ENCODE results near the gene GYS1.
A peak's percentile ranks its signal among the peaks of the same experiment; 100 is the strongest.

GYS1 gene

DNA sequence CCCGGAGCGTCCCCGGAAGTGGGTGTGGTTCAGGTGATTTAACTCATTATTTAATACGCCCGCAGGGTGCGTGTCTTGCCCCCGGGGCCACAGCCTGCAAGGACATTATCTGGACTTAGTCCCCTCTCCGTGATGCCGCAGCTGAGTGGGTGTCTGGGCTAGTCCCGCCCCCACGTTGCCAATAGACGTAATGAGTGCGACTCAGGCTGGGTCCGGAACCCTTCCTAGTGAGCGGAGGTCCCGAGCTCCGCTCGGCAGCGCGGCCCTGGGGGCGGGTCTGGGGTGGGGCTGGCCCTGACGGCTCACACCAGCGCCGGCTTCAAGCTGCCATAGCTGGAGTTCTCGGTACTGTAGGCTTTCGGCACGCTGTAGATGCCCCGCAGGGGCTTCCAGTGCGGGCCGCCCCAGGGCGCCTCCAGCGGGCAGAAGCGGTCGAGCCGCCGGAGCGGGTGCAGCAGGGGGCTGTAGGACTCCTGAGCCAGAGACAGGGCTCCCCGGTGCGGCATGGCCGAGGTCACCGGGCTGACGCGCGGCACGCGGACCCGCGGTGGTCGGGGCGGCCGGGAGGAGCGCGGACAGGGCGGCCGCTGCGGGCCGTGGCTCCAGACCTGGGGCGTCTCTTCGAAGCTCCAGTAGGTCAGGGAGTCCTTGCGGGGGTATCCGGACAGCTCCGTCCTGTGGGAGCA lies 24.7 kb upstream of the GYS1 start:
- peak; percentile 50 to 63 for DNase-seq

DNA sequence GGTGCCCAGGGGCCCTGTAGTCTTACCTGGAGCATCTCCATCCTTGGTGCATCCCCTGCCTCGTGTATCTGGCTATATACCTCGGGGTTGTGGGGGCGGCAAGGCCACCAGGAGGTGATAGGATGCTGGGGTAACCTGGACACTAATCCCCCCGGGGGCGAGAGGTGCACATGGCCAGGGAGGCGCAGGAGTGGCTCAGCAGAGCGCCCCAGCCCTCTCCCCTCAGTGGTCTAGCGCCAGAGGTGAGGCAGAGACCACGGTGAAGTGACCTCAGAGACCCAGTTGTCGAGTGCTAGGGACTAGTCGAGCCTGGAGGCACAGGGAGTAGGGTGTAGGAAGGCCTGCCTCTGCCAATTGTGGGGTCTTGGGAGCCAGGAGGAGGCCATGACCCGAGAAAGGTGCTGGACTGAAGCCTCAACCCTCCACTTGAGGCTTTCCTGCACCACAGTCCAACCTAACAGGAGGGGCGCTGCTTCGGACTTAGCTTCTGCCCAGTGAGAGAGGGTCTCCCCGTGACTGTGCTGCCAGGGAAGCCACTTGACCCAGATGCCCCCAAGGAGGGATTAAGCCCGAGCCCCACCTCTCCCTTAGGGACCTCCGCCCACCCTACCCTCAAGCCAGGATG lies 24.0 kb upstream of the GYS1 start, which contains the start of gene LHB:
Gene LHB, minus strand, starts transcription at position 51 of the 625 bp plus-strand sequence. Its CDS starts 10 bp downstream, at position 41.
- DNase-seq: no peak

DNA sequence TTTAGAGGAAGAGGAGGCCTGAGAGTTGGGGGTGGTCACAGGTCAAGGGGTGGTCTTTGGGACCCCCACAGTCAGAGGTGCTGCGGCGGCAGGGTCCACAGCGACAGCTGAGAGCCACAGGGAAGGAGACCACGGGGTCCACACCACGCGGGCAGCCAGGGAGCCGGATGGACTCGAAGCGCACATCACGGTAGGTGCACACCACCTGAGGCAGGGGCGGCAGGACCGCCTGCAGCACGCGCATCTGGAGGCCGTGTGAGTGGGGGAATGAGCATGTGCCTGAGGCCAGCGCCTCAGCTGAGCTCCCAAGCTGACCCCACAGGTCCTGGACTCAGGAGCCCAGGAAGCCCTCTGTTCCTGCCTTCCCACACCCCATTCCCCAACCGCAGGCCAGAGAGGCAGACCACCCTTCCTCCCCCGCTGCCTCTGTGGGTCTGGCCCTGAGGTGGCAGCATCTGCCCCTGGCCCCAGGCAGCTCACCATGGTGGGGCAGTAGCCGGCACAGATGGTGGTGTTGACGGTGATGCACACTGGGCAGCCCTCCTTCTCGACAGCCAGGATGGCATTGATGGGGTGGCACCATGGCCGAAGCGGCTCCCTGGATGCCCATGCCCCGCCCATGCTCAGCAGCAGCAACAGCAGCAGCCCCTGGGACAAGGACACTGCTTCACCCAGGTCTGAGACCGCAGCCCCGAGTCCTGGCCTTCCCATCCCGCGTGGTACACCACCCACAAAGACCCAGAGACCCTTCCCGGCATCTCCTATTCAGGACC lies 23.1 kb upstream of the GYS1 start:
- DNase-seq: no peak

DNA sequence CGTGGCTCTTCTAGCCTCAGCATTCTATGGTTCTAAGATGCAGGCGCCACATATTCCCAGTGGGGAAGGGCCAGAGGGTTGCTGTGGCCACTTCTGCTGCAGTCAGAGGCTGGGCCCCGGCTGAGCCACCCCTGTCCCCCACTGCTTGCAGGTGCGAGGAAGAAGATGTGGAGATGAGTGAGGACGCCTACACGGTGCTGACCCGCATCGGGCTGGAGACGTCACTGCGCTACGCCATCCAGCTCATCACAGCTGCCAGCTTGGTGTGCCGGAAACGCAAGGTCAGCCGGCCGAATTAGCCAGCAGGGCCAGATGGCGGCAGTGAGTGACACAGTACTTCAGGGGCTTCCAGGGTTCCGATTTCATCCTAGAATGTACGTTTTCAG lies 21.8 kb upstream of the GYS1 start:
- no peak for DNase-seq

DNA sequence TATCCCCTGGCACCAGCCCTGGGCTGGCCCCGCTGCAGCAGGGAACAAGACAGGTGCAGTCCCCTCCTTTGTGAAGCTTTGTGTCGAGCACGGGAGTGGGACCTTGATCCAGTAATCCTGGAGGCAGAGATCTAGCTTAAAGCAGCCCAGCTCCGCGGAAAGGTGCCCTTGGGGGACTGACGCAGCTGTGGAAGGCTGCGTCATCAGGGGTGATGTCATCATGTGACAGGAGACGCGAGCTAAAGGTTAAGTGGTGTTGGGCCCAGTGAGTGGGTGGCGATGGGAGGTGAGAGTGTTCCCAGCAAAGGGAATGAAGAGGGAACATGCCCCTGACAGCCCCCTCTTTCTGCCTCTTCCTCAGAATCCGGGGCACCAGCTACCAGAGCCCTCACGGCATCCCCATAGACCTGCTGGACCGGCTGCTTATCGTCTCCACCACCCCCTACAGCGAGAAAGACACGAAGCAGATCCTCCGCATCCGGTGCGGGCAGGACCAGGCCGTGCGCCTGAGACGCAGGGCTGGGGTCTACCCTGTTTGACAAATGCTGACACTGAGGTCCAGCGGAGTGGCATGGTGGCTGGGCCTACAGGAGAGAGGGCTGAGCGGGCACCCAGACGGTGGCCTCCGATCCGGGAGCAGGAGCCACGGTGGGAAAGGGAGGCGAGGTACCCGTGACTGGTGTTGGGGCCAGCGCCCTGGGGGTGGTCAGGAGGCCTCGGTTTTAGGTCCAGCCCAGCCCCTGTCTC lies 21.2 kb upstream of the GYS1 start:
- no peak for DNase-seq

DNA sequence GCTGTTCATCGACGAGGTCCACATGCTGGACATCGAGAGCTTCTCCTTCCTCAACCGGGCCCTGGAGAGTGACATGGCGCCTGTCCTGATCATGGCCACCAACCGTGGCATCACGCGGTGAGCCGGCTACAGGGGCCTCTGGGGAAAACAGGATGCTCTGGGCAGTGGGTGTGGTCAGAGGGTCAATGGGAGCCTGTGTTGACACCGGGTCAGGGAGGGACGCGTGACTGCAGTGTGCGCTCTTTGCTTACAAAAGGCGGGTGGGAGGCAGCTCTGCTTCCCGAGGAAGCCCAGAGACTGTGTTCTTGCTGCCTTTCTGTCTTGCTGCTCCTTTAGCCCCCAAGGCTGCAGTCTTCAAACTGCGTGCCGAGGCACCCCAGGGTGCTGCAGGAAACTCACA lies 18.1 kb upstream of the GYS1 start:
- DNase-seq: no peak

DNA sequence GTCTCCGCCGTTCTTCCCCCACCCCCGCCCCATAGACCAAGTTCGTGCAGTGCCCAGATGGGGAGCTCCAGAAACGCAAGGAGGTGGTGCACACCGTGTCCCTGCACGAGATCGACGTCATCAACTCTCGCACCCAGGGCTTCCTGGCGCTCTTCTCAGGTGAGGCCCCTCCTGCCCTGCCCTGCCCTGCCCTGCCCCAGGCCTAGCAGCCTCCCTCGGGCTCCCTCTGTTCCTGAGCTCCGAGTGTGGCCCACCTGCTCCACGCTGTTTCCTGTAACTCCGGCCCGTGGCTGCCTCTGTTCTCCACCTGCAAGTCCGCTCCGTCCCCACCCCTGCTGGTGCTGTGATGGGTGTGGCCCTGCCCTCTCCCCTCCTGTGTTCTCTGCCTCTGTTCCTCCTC lies 17.3 kb upstream of the GYS1 start:
- no peak for DNase-seq

DNA sequence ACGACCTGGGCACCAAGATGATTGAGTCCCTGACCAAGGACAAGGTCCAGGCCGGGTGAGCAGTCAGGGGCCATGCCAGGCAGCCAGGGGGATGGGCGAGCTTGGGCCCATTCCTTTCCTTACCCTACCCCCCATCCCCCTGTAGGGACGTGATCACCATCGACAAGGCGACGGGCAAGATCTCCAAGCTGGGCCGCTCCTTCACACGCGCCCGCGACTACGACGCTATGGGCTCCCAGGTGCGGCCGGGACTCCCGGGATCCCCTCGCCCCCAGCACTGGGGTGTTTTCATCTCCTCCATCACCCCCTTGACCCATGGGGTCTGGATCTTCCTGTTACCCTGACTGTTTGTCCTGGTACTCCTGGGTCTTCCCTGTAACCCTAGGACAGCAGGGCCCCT lies 16.7 kb upstream of the GYS1 start:
- no peak for DNase-seq

DNA sequence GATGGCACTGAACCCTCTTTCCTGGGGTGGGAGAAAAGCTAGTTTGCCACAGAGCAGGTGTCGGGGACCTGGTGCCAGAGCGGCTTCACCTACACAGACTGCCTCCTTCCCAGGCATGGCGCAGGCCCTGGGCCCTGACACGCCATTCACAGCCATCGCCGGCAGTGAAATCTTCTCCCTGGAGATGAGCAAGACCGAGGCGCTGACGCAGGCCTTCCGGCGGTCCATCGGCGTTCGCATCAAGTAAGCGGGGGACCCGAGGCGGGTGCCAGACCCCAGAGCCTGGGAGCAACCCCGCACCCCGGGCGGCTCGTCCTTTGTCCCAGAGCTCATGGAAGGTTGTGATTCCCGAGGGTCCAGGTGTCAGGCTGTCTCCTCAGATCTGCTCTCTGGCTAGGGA lies 13.8 kb upstream of the GYS1 start:
- DNase-seq: no peak

DNA sequence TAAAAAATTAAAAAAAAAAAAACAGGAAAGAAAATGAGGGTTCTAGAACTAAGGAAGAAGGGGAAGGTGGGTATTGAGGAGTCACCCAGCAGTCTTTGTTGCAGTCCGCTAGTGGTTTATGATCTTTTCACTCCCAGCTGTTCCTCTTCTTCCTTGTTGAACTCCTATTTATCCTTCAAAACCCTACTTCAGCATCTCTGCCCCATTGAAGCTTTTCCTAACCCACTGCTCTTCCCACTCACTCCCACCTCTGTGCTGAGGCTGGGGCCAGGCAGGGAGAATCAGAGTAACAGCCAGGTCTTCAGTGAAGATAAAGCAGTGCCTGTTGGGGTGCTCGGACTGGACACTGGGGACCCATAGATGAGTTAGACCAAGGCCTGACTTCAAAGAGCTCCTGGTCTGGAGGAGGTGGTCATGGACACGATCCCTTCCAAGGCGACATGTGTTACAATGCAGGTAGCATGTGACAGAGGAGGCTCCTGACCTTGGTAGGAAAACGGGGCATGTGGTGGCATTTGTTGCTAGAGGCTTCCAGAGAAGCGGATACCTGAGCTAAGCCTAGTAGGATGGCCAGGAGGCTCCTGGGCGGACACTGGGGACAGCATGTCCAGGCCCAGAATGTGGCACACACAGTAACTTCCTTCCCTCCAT lies 12.0 kb upstream of the GYS1 start:
- no peak for DNase-seq

DNA sequence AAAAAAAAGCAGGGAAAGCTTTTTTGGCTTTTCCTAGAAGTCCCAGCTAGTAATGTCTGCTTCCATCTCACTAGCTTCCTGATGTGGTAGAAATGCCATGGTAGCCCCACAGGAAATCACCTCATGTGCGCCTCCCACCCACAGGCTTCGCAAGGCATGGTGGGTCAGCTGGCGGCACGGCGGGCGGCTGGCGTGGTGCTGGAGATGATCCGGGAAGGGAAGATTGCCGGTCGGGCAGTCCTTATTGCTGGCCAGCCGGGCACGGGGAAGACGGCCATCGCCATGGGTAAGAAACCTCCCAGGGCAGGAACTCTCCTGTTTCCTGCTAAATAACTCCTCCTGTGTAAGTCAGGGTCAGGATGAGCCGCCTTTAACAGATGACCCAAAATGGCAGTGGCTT lies 11.0 kb upstream of the GYS1 start:
- no peak for DNase-seq

DNA sequence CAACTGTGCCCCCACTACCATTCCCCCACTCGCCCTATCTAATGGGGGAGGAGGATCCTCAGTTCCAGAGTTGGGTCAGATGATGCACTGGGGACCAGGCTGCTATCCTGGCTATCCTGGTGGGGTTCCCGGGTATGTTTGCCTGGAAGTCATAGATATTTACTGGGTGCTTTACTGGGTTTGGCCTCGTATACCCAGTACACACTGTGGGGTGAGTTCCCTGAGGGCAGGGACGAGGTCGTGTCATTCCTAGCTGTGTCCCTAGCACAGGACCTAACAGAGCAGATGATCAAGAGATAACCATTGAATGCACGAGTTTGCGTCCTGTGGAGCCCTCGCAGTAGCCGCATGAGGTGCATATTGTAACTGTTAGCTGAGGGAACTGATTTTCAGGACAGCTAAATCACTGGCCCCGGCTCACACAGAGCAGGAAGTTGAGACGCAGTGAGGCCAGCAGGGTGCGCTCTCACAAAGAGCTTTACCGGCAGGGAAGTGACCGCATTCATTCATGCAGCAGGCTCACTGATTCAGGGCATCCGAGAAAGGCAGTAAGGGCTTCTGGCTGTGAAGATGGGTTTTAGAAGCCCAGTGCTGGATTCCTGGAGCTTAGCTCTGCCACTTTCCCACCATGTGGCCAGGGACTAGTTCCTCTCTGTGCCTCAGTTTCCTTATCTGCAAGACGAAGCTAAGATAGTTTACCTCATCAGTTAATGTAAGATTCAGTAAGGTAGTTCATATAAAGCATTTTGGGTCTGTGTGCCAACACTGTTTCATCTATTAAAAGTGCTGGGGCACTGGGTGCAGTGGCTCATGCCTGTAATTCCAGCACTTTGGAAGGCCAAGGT lies 6.6 kb upstream of the GYS1 start:
- DNase-seq: peak; percentile 59 to 61

DNA sequence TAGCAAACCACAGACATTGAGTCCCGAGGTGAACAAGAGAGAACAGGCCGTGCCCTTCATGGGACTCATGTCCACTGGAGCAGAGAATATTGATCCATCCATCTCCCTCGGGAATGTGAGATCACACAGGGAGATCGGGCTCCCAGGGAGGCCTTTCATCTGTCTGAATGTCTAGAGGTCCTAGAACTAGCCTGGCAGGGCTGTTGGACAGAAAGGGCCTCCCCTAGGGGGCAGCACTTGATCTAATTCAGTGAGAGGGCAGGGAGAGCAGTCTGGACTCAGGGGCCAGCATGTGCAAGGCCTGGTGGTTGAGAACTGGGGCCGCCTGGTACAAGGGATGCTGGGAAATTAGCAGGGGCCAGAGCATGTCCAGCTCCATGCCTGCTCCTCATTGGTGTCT lies 4.9 kb upstream of the GYS1 start:
- peak; percentile 55 to 58 for DNase-seq

DNA sequence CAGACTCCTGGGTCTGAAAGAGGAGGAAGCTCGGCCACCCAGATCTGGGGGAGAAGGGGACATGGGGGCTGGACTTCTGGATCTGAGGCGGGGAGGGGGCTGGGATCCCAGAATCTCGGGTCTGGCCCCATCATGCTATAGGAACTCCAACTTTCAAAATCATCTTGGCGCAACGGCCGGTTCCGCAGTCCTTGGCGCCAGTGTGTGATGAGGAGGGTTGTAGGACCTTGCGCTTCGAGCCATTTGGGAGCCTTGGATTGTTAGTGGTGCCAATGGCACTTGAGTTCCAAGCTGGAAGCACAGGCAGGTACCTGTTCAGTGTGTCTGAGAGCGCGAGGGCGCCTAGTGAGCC lies 902 bp upstream of the GYS1 start:
- DNase-seq: peak; percentile 27 to 56

DNA sequence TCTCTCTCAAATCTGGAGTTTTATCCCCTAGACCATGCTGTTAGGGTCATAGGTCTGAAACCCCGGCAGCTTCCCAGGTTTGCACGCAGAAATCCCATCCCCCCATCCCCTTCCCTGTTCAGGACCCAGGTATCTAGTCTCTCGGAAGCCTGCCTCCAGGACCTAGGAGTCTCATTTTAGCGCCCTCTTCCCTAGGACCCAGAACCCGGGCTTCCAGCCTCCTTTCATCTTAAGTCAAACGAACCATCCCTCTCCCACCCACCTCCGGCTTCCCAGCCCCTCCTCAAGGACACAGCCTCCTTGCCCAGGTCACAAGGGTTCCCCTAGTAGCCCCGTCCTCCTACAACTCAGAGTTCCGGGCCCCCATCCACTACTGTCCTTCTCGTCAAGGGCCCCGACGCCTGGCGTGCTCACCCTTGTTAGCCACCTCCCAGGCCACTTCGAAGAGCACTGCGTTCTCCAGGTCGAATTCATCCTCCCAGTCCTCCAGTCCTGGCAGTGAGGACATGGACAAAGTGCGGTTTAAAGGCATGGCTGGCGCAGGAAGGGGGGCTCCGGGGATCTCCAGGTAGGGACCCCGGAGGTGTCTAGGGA lies 431 bp downstream of the GYS1 start:
- DNase-seq: no peak

DNA sequence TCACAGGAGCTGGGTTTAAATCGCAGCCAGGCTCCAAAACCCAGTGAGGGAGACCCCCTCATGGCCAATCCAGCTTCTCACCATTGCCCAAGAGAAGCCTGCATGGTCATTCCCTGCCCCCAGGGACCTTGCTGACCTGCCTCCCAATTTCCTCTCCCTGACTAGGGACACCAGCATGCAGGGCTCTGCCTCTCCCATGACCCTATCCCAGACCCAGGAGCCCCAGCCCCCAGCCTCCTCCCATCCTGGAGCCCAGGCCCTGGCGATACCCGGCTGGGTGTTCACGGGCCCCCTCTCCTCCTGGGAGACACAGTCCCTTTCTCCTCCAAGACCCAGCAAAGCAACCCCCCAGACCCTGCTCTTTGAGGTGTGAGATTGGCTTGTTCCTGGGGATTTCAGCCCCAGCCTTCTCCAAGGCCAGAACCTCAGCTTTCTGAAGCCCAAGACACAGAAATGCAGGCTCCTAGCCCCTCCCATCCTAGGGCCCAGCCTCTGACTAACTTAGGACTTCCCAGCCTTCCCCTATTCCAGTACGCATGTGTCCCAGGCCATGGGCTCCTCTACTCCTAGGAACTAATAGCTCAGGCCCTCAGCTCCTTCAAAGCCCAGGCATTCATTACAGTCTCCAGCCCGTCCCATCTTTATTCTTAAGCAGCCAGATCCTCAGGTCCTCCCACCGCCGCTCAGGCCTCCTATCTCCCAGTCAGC lies 1.1 kb downstream of the GYS1 start:
- peak; percentile 77 to 86 for DNase-seq

DNA sequence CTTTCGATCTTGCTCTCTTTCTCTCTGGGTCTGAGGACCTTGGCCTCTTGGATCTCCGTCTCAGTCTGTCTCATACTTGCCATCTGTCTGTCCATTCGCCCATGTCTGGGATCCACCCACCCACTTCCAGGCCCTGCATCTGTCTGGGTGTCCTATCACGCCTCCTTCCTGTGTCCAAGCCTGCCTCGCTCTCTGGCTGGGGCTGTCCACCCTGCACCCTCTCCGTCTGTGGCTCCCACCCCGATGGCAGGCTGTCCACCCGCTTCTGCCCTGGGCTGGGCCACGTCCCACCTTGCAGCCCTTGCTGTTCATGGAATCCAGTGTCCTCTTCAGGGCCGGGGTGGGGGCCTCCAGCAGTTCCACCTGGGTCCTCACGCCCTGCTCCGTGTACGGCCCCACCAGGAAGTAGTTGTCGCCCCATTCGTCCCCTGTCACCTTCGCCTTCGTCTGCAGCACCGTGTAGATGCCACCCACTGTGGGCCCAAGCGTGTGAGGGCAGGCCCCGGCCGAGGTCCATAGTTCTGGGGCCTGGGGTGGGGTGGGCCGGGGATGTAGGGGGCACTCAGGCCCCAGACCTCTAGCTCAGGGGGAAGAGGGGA lies 2.0 kb downstream of the GYS1 start:
- no peak for DNase-seq

DNA sequence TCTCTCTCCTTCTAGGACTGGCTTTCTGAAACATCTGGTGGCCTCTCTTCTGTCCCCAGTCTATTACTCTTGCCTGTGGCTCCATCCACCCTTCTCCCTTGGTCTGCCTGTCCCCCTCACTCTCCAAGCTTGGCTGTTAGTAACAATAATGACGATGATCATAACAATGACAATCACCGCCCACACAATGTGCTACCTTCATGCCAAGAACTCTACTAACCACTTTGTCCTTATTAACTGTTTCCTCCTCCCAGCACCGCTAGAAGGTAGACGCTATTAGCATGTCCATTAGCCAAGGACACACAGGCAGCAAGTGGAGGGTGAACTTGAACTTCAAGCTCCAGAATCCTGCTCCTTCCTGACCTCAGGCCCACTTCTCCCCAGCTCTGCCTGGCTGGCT lies 2.7 kb downstream of the GYS1 start:
- no peak for DNase-seq

DNA sequence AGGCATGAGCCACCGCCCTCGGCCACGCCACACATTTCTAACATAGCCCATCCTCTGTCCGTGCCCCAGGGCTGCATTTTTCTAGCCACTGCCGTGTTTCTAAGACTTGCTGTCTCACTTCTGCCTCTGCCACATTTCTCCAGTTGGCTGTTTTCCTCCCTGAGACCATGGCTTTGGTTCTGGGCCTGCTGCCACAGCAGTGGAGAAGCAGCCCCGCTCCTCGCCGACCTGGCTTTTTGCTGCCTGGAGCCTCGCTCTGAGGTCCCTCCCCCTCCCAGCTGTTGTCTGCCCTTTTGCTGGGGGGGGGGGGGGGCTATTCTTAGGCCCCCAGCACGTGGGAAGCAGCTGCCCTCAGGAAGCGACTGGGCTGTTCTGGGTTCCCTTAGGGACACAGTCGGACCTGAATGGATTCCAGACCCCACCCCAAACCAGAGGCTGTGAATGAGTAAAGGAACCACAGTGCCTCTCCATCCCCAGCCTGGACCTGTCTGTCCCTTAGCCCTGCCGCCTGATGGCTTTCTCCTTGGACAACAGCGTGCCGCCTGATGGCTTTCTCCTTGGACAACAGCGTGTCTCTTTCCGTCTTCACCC lies 3.3 kb downstream of the GYS1 start:
- no peak for DNase-seq

DNA sequence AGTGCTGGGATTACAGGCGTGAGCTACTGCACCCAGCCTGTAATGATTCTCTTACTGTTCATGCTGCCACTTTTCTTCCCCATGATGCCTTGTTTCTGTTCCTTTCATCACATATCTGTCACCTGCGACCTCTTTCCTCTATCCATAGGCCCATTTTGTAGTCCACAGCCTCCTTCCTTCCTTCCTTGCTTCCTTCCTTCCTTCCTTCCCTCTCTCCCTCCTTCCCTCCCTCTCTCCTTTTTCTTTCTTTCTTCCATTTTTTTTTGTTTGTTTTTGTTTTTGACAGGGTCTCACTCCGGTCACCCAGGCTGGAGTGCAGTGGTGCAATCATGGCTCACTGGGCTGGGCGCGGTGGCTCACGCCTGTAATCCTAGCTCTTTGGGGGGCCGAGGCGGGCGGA lies 4.2 kb downstream of the GYS1 start:
- DNase-seq: no peak
